ENCODE results near the gene KCNQ1. TPM values are rescaled to one million over a fixed set of nuclear protein-coding genes. Genes with fewer than 3 reads are reported as not detected.

The KCNQ1 gene
- total RNA-seq, 1 experiment from 2014 or later = 2.5 TPM

- no peak for TF ChIP-seq ARID4B (CRISPR knock-in tag; IDR thresholded peaks at IDR 0.05; ENCODE audit: borderline replicate concordance)
- no peak for TF ChIP-seq USF2 (CRISPR knock-in tag; IDR thresholded peaks at IDR 0.05)
- TF ChIP-seq E2F1 (CRISPR knock-in tag; IDR thresholded peaks at IDR 0.05) = no peak
- TF ChIP-seq NR2C2 (CRISPR knock-in tag; IDR thresholded peaks at IDR 0.05) = no peak
- TF ChIP-seq ELF4 (CRISPR knock-in tag; IDR thresholded peaks at IDR 0.05; ENCODE audit: low read depth) = no peak
- no peak for TF ChIP-seq ATF1 (CRISPR knock-in tag; IDR thresholded peaks at IDR 0.05)
- TF ChIP-seq ZNF396 (CRISPR knock-in tag; IDR thresholded peaks at IDR 0.05; ENCODE audit: borderline replicate concordance) = no peak
- TF ChIP-seq PREB (CRISPR knock-in tag; IDR thresholded peaks at IDR 0.05; ENCODE audit: borderline replicate concordance) = no peak
- TF ChIP-seq ZBTB43 (CRISPR knock-in tag; IDR thresholded peaks at IDR 0.05) = no peak
- no peak for TF ChIP-seq HMGA2 (CRISPR knock-in tag; IDR thresholded peaks at IDR 0.05)
- TF ChIP-seq ZNF317 (CRISPR knock-in tag; IDR thresholded peaks at IDR 0.05; ENCODE audit: borderline replicate concordance, low read depth) = no peak
- no peak for TF ChIP-seq GABPB1 (CRISPR knock-in tag; IDR thresholded peaks at IDR 0.05)
- no peak for TF ChIP-seq NR3C1 (CRISPR knock-in tag; conservative IDR thresholded peaks at IDR 0.05; ENCODE audit: low read depth)
Observed at GRCh38 chr11:2535673-2536439, 91.0 kb downstream of the KCNQ1 start (continued).

GRCh38 chr11:2536440-2536989 lies 91.7 kb downstream of the KCNQ1 start:
- Mint-ChIP-seq H3K4me3 (no peak overlapping the region), H3K9me3 (no peaks in the 10 kb centered on the region), H3K27me3 (ENCODE audit: low read depth) (peaks cover 66% of the 10 kb centered on the region), H3K36me3 (no peaks in the 10 kb centered on the region), H3K27ac (no peak overlapping the region), H3K4me1 (peaks cover 10% of the 10 kb centered on the region)
- CTCF ChIA-PET = interaction anchor here (5.9 to 8.3 kb wide), 2 partner anchors 353 to 393 kb away, joined by 30 to 369 read pairs; partner anchors contain the start of genes CDKN1C and PHLDA2
- TF ChIP-seq PRDM15 (CRISPR knock-in tag; IDR thresholded peaks at IDR 0.05) (no peak), CTCF (IDR thresholded peaks at IDR 0.05) (no peak), MXD4 (CRISPR knock-in tag; IDR thresholded peaks at IDR 0.05; ENCODE audit: borderline replicate concordance) (no peak), EMX1 (CRISPR knock-in tag; IDR thresholded peaks at IDR 0.05) (no peak), NR2C2 (CRISPR knock-in tag; IDR thresholded peaks at IDR 0.05) (no peak)
- ATAC-seq (no peak), DNase-seq (ENCODE audit: low spot score) (no peak)
- POLR2A ChIA-PET = interaction anchor here (0.6 kb wide), 1 partner anchor 349 kb away, joined by 3 read pairs; no protein-coding TSS in a partner anchor

Measured in WTC11 (cell line).